ENCODE results near the gene NUDT21.

Gene NUDT21

GRCh38 chr16:56447286-56447685, 3.8 kb downstream of the NUDT21 start:
- TF ChIP-seq, protein P1, sequence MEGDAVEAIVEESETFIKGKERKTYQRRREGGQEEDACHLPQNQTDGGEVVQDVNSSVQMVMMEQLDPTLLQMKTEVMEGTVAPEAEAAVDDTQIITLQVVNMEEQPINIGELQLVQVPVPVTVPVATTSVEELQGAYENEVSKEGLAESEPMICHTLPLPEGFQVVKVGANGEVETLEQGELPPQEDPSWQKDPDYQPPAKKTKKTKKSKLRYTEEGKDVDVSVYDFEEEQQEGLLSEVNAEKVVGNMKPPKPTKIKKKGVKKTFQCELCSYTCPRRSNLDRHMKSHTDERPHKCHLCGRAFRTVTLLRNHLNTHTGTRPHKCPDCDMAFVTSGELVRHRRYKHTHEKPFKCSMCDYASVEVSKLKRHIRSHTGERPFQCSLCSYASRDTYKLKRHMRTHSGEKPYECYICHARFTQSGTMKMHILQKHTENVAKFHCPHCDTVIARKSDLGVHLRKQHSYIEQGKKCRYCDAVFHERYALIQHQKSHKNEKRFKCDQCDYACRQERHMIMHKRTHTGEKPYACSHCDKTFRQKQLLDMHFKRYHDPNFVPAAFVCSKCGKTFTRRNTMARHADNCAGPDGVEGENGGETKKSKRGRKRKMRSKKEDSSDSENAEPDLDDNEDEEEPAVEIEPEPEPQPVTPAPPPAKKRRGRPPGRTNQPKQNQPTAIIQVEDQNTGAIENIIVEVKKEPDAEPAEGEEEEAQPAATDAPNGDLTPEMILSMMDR (IDR thresholded peaks at IDR 0.05; ENCODE audit: insufficient read depth, low read depth, low read length, missing control alignments): no peak
- DNase-seq (ENCODE audit: low read depth): no peak
- H3K4me3 ChIP-seq (ENCODE audit: low read depth, low read length): no peak overlapping the region

GRCh38 chr16:56438038-56438437, 13.1 kb downstream of the NUDT21 start:
- no peak overlapping the region for H3K4me3 ChIP-seq (ENCODE audit: low read depth, low read length)

DNA sequence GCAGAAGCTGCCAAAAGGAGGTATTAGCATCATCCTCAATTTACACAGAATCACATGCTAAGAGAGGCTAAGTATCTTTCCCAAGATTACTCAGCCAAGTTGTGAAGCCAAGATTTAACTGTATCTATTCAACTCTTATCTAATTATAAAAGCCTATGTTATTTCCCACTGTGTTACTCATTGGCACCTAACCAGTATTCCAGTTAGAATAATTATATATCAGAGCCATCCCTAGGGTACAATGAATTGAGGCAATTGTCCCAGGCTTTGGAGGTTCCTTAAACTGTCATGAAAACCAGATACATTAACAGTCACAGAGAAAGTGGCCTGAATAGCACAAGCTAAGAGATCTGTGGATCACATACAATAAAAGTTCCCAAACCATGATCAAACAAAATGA, 14.9 kb downstream of the NUDT21 start:
- DNase-seq (ENCODE audit: low read depth): no peak
- no peak overlapping the region for H3K4me3 ChIP-seq (ENCODE audit: low read depth, low read length)
- TF ChIP-seq, protein P1 (IDR thresholded peaks at IDR 0.05; ENCODE audit: insufficient read depth, low read depth, low read length, missing control alignments): no peak

More at GRCh38 chr16:56438038-56438437, 13.1 kb downstream of the NUDT21 start:
- TF ChIP-seq, protein P1 (IDR thresholded peaks at IDR 0.05; ENCODE audit: insufficient read depth, low read depth, low read length, missing control alignments): no peak
- DNase-seq (ENCODE audit: low read depth): no peak

DNA sequence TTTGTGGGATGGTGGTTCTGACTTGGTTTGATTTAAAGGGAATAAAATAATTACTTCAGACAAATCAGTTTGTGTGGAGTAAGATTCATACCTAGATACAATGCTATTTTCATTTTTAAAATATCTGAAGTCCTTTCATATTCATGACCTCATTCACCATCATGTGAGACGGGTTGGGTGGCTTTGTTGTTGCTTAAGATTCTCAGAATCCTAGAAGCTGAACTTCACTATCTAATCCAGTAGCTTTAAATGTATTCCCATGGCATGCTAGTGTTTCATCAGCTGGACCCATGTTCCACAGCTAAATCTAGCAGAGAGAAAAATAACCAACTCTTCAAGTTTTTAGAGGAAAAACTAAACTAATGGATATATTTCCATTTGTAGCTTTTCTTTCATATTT, 23.0 kb downstream of the NUDT21 start:
- TF ChIP-seq, protein P1 (IDR thresholded peaks at IDR 0.05; ENCODE audit: insufficient read depth, low read depth, low read length, missing control alignments): no peak
- no peak overlapping the region for H3K4me3 ChIP-seq (ENCODE audit: low read depth, low read length)
- DNase-seq (ENCODE audit: low read depth): no peak

DNA sequence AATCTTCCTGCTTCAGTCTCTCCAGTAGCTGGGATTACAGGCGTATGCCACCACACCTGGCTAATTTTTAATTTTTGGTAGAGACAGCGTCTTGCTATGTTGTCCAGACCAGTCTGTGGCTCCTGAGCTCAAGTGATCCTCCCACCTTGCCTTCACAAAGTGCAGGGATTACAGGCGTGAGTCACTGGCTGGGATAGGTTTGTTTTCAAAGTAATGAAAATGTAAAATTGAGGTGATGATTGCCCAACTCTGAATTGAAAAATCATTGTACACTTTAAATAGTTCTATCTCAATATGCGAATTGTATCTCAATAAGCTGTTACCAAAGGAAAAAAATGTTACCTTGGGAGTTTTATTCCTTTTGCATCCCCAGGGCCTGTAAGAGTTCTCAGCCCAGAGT, 24.5 kb downstream of the NUDT21 start:
- TF ChIP-seq, protein P1 (IDR thresholded peaks at IDR 0.05; ENCODE audit: insufficient read depth, low read depth, low read length, missing control alignments): no peak
- DNase-seq (ENCODE audit: low read depth): no peak
- no peak overlapping the region for H3K4me3 ChIP-seq (ENCODE audit: low read depth, low read length)

DNA sequence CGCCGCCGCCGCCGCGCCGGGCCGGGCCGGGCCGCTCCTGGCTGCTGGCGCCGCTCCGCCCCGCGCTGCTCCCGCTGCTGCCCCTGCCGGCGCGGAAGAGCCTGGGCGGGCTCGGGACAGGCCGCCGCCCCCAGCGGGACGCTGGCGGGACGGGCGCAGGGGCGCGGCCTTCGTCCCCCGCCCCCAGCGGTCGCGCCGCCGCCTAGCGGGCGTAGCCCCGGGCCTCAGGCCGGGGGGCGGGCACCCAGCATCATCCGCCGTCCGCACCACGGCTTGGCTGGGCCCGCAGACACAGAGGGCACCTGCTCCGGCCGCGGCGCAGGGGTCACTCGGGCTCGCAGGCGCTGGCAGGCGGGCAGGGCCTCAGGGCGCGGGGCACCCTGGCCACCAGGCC, 25.7 kb downstream of the NUDT21 start, which contains the start of gene AMFR:
TSS of gene AMFR (minus strand) at position 107 of the 394 bp plus-strand sequence. CDS start 218 bp downstream, outside the sequence.
- H3K4me3 ChIP-seq (ENCODE audit: low read depth, low read length): peak within 1 kb of the TSS; percentile 64
- DNase-seq (ENCODE audit: low read depth): peak; percentile 92
- TF ChIP-seq, protein P1 (IDR thresholded peaks at IDR 0.05; ENCODE audit: insufficient read depth, low read depth, low read length, missing control alignments): peak; percentile 41

DNA sequence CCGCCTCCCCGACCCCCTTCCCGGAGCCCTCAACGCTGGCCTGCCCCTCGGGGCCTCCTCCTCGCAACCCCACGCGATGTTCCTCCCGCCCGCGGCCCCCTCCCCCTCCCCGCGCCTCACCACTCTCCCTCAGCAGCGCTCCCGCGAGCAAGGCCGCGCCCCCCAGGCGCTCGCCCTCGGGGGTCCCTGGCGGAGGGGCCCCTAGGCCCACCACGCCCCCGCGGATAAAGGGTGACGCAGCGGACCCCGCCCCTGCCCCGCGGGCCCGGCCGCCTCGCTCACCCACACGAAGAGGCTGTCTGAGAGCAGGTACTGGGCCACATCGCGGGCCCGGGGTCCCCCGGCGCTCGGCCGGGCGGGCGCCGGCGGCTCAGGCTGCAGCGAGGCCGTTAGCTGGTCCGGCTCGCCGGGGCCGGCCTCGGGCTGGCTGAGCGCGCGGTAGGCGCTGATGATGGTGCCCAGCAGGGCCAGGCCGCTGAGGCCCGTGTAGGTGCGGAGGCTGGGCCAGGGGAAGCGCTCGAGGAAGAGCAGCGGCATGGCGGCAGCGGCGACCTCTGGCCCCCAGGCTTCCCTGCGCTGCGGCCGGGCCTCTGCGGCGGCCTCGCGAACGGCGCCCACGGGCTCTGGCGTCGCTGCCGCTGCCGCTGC, 26.2 kb downstream of the NUDT21 start:
- TF ChIP-seq, protein P1 (IDR thresholded peaks at IDR 0.05; ENCODE audit: insufficient read depth, low read depth, low read length, missing control alignments): no peak
- DNase-seq (ENCODE audit: low read depth): no peak
- H3K4me3 ChIP-seq (ENCODE audit: low read depth, low read length): peak overlapping the region; percentile 64
